Left ventricle myocardium inferior (tissue), 1 donor: ENCODE data around the gene EHD4. TPM values are rescaled to one million over a fixed set of nuclear protein-coding genes. Genes with fewer than 3 reads are reported as not detected.

Source experiments
- DNase-seq: peaks from one replicate; pipeline ENCODE4 v3.0.0-alpha.2; 2020
- H3K27ac ChIP-seq: fragments of 200-600 bp; replicated peaks from 2 replicates; pipeline ENCODE4 v1.8.0; 2021
- H3K27me3 ChIP-seq: fragments of 200-600 bp; 2 replicates; pipeline ENCODE4 v1.8.0; 2021; ENCODE audit warnings: low read depth
- H3K36me3 ChIP-seq: fragments of 200-600 bp; 2 replicates; pipeline ENCODE4 v1.8.0; 2021
- H3K4me1 ChIP-seq: fragments of 200-600 bp; 2 replicates; pipeline ENCODE4 v1.8.0; 2021
- H3K4me3 ChIP-seq: fragments of 200-600 bp; 2 replicates; pipeline ENCODE4 v1.8.0; 2021; ENCODE audit warnings: mild to moderate bottlenecking, moderate library complexity
- H3K9me3 ChIP-seq: fragments of 200-600 bp; replicated peaks from 2 replicates; pipeline ENCODE4 v1.8.0; 2021
- CTCF ChIP-seq: fragments of 200-600 bp; IDR thresholded peaks from 2 replicates; pipeline ENCODE4 v1.8.0; 2021; ENCODE audit warnings: antibody characterized with exemption, mild to moderate bottlenecking, borderline replicate concordance
- intact Hi-C: fragments of 100-400 bp; cut with micrococcal nuclease; formaldehyde crosslinking; loops from one replicate; pipeline ENCODE4 v1.11.0; 2022
- total RNA-seq: library from RNA; stranded (reverse); fragmentation: NEBNext Ultra II Directional; extraction: Animal tissue kit (Norgen Biotek cat#: 25700); gene quantifications from one replicate; pipeline ENCODE4 v1.2.1, GENCODE V29; 2021
- donor health status: DM: no; HTN: yes; CAD: no; lungs with severe emphysema.

EHD4 gene
- total RNA-seq, 1 donor from 2014 or later: 46.4 TPM

GRCh38 chr15:41928100-41928499 lies 44.3 kb downstream of the EHD4 start:
- H3K4me1 ChIP-seq: peaks cover 100% of the 10 kb centered on the region
- no peak for TF ChIP-seq CTCF

GRCh38 chr15:41927536-41927935 lies 44.8 kb downstream of the EHD4 start:
- intact Hi-C loops: no loop called here
- peak overlapping the region; percentile 89 for H3K27ac ChIP-seq
- no peaks in the 10 kb centered on the region for H3K27me3 ChIP-seq
- no peak for TF ChIP-seq CTCF
- H3K36me3 ChIP-seq: peaks cover 11% of the 10 kb centered on the region
- no peak for DNase-seq
- peaks cover 100% of the 10 kb centered on the region for H3K4me1 ChIP-seq
- no peaks in the 10 kb centered on the region for H3K9me3 ChIP-seq
- no peak overlapping the region for H3K4me3 ChIP-seq

More at GRCh38 chr15:41928100-41928499, 44.3 kb downstream of the EHD4 start:
- peaks cover 11% of the 10 kb centered on the region for H3K36me3 ChIP-seq
- peak overlapping the region; percentile 89 for H3K27ac ChIP-seq
- no peak overlapping the region for H3K4me3 ChIP-seq
- intact Hi-C loops: no loop called here
- no peaks in the 10 kb centered on the region for H3K27me3 ChIP-seq
- DNase-seq: no peak
- H3K9me3 ChIP-seq: no peaks in the 10 kb centered on the region

- peaks cover 6% of the 10 kb centered on the region for H3K36me3 ChIP-seq
- no peak overlapping the region for H3K4me3 ChIP-seq
- no peaks in the 10 kb centered on the region for H3K9me3 ChIP-seq
- DNase-seq: no peak
- intact Hi-C loops: no loop called here
- peaks cover 100% of the 10 kb centered on the region for H3K4me1 ChIP-seq
- H3K27ac ChIP-seq: peak overlapping the region; percentile 89
- no peaks in the 10 kb centered on the region for H3K27me3 ChIP-seq
- TF ChIP-seq CTCF: no peak
Measured at GRCh38 chr15:41926185-41927056, 45.9 kb downstream of the EHD4 start.

GRCh38 chr15:41925086-41925608 lies 47.2 kb downstream of the EHD4 start:
- H3K4me3 ChIP-seq: no peak overlapping the region
- intact Hi-C loops: no loop called here
- H3K9me3 ChIP-seq: no peaks in the 10 kb centered on the region
- DNase-seq: no peak
- H3K27ac ChIP-seq: peak overlapping the region; percentile 89
- peaks cover 6% of the 10 kb centered on the region for H3K36me3 ChIP-seq
- H3K27me3 ChIP-seq: no peaks in the 10 kb centered on the region
- peaks cover 100% of the 10 kb centered on the region for H3K4me1 ChIP-seq
- TF ChIP-seq CTCF: no peak

- H3K27me3 ChIP-seq: no peaks in the 10 kb centered on the region
- H3K4me3 ChIP-seq: no peak overlapping the region
- H3K4me1 ChIP-seq: peaks cover 100% of the 10 kb centered on the region
- H3K36me3 ChIP-seq: peaks cover 16% of the 10 kb centered on the region
- intact Hi-C loops: no loop called here
- DNase-seq: no peak
- no peak for TF ChIP-seq CTCF
- peak overlapping the region; percentile 89 for H3K27ac ChIP-seq
- no peaks in the 10 kb centered on the region for H3K9me3 ChIP-seq
Measured at GRCh38 chr15:41923401-41923997, 48.9 kb downstream of the EHD4 start.
